PC-9 (cell line): ENCODE data around the gene MCC.

ENCODE experiments used
- EZH2 ChIP-seq: fragments of 200-600 bp; sonication (generic); IDR thresholded peaks from 2 replicates; pipeline ENCODE4 v1.8.0; 2017; ENCODE audit warnings: antibody characterized with exemption, low read depth
- TF ChIP-seq, protein P1 (sequence below): fragments of 200-600 bp; sonication (generic); conservative IDR thresholded peaks from 2 replicates; pipeline ENCODE4 v1.6.1; 2017; ENCODE audit warnings: mixed run types, antibody characterized with exemption, mild to moderate bottlenecking, moderate library complexity

DNA sequence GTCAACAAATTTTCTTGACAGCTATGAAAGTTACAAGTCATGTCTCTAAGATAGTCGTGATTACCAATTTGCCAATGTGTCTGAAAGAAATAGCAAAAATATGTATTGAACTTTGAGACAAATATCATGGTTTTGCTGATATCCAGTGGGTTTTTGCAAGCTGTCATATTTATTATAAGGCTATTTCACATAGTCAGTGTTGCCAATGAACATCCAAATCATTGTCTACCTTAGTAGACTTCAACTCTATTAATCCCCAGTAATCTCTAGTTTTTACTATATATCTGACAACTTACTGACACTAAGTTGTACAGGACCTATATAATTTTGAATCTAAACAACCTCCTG is 256.6 kb downstream of the MCC start:
- no peak for TF ChIP-seq EZH2
- TF ChIP-seq, protein P1, sequence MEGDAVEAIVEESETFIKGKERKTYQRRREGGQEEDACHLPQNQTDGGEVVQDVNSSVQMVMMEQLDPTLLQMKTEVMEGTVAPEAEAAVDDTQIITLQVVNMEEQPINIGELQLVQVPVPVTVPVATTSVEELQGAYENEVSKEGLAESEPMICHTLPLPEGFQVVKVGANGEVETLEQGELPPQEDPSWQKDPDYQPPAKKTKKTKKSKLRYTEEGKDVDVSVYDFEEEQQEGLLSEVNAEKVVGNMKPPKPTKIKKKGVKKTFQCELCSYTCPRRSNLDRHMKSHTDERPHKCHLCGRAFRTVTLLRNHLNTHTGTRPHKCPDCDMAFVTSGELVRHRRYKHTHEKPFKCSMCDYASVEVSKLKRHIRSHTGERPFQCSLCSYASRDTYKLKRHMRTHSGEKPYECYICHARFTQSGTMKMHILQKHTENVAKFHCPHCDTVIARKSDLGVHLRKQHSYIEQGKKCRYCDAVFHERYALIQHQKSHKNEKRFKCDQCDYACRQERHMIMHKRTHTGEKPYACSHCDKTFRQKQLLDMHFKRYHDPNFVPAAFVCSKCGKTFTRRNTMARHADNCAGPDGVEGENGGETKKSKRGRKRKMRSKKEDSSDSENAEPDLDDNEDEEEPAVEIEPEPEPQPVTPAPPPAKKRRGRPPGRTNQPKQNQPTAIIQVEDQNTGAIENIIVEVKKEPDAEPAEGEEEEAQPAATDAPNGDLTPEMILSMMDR: no peak
